K562 (cell line): ENCODE results near the gene TMEM60. TPM values are rescaled to one million over a fixed set of nuclear protein-coding genes. Genes with fewer than 3 reads are reported as not detected.

Experiments
- CCNT2 ChIP-seq: IDR thresholded peaks from 2 replicates; pipeline ENCODE4 v1.6.1; 2011; ENCODE audit warnings: borderline replicate concordance, low read depth, mild to moderate bottlenecking, moderate library complexity, mixed read lengths, low read length; ENCODE audit not compliant: insufficient read length; ENCODE audit errors: extremely low read depth
- FOXM1 ChIP-seq, 2 experiments: fragments of 450-650 bp in 1 of 2; sonication (generic) in 1 of 2; formaldehyde crosslinking in 1 of 2; IDR thresholded peaks; 2 replicates each; pipeline versions ENCODE4 v1.6.1 to v1.9.0; 2017 to 2022; ENCODE audit warnings: low read depth in 2 of 2, mild to moderate bottlenecking in 2 of 2, missing genetic modification reagents in 1 of 2, moderate library complexity in 1 of 2
- MAFK ChIP-seq: IDR thresholded peaks from 2 replicates; pipeline ENCODE4 v1.6.1; 2011; ENCODE audit warnings: low read length, improper control_type of control experiment
- MED1 ChIP-seq: sonication (generic); formaldehyde crosslinking; IDR thresholded peaks from 2 replicates; pipeline ENCODE4 v1.8.1; 2023; ENCODE audit warnings: missing genetic modification reagents, borderline replicate concordance
- PHTF2 ChIP-seq: fragments of 250-450 bp; sonication (Bioruptor Pico); IDR thresholded peaks from 2 replicates; pipeline ENCODE4 v1.5.0; 2021; ENCODE audit warnings: mild to moderate bottlenecking
- SETDB1 ChIP-seq: IDR thresholded peaks from one replicate; pipeline ENCODE4 v1.6.1; 2012; ENCODE audit warnings: low read length, control low read depth, inconsistent platforms
- STAT6 ChIP-seq: sonication (generic); formaldehyde crosslinking; IDR thresholded peaks from 2 replicates; pipeline ENCODE4 v1.8.1; 2023; ENCODE audit warnings: mild to moderate bottlenecking, missing genetic modification reagents
- ZHX1 ChIP-seq: fragments of 150-350 bp; conservative IDR thresholded peaks from 2 replicates; pipeline ENCODE4 v1.6.1; 2014; ENCODE audit warnings: low read length
- ZNF124 ChIP-seq: sonication (generic); formaldehyde crosslinking; IDR thresholded peaks from 2 replicates; pipeline ENCODE4 v1.8.1; 2022; ENCODE audit warnings: missing genetic modification reagents
- ZNF224 ChIP-seq: sonication (generic); formaldehyde crosslinking; IDR thresholded peaks from 2 replicates; pipeline ENCODE4 v1.8.0; 2022; ENCODE audit warnings: mild to moderate bottlenecking, missing genetic modification reagents
- ZNF518B ChIP-seq: fragments of 250-450 bp; sonication (Bioruptor Pico); IDR thresholded peaks from 2 replicates; pipeline ENCODE4 v1.5.0; 2021; ENCODE audit warnings: mild to moderate bottlenecking, moderate library complexity
- ZNF551 ChIP-seq: fragments of 250-450 bp; sonication (Bioruptor Pico); IDR thresholded peaks from 2 replicates; pipeline ENCODE4 v1.5.0; 2021; ENCODE audit warnings: mild to moderate bottlenecking, moderate library complexity
- ZNF561 ChIP-seq: fragments of 450-650 bp; formaldehyde crosslinking; conservative IDR thresholded peaks from 2 replicates; pipeline ENCODE4 v1.4.0; 2020; ENCODE audit warnings: mild to moderate bottlenecking, moderate library complexity
- ZNF740 ChIP-seq, 3 experiments: fragments of 200-800 bp in 1 of 3; sonication (Bioruptor generic) in 1 of 3; sonication (generic) in 1 of 3; formaldehyde crosslinking in 1 of 3; IDR thresholded peaks; 2 replicates each; pipeline versions ENCODE4 v1.6.1 to v1.8.0; 2016 to 2022; ENCODE audit warnings: mild to moderate bottlenecking in 2 of 3, missing compliant biosample characterization in 2 of 3, missing genetic modification characterization in 2 of 3, missing genetic modification reagents in 1 of 3
- polyA plus RNA-seq, 8 experiments: library from polyadenylated mRNA; depleted of rRNA in 4 of 8; stranded (reverse) in 5 of 8; unstranded in 3 of 8; fragments of >200 nt; fragmentation: Nextera tagmentation in 2 of 8; fragmentation: Illumina TruSeq in 1 of 8; extraction: Ambion mirVana in 2 of 8; extraction: Trizol in 1 of 8; gene quantifications; 2 replicates each; pipeline versions ENCODE4 v1.2.1 to v1.2.3, GENCODE V29; 2011 to 2014; ENCODE audit warnings: inconsistent platforms in 1 of 8, missing spikeins in 1 of 8
- total RNA-seq, 7 experiments: library from RNA; depleted of rRNA in 6 of 7; stranded (reverse); fragments of >200 nt in 6 of 7; fragmentation: Illumina TruSeq in 2 of 7; extraction: Trizol in 2 of 7; gene quantifications; 2 replicates each; pipeline versions ENCODE4 v1.2.1 to v1.2.3, GENCODE V29; 2011 to 2021; ENCODE audit warnings: low replicate concordance in 1 of 7

The TMEM60 gene
- total and polyA plus RNA-seq, 9 of the 15 experiments (the other 6 are each of a cell fraction or from before 2014, with no cell fraction given), result 12.5 to 140 (median 38.4) TPM

GRCh38 chr7:77798394-77799077 is at the start of gene TMEM60, which contains the start of gene PHTF2 (continued):
- TF ChIP-seq ZNF551 (no peak), ZNF518B (no peak), STAT6 (CRISPR knock-in tag) (peak; percentile 81), MED1 (CRISPR knock-in tag) (no peak), ZHX1 (no peak), PHTF2 (no peak), ZNF740 (CRISPR knock-in tag; IDR thresholded peaks at IDR 0.05) (no peak), ZNF740 (tag; IDR thresholded peaks at IDR 0.05) (no peak), ZNF561 (CRISPR knock-in tag) (no peak), FOXM1 (IDR thresholded peaks at IDR 0.05; ENCODE audit: low read depth) (peak; percentile 90), FOXM1 (CRISPR knock-in tag; IDR thresholded peaks at IDR 0.05; ENCODE audit: low read depth) (peak; percentile 50; the same call in 1 of the 2 replicates), ZNF224 (CRISPR knock-in tag) (no peak), ZNF124 (CRISPR knock-in tag) (no peak), CCNT2 (peak; percentile 95), MAFK (no peak), SETDB1 (no peak)
